HG02763 (cell line): ENCODE results near the gene ZNF574.

Source experiments
- ATAC-seq: cut with Tn5 transposase; IDR thresholded peaks from one replicate; pipeline ENCODE4 v1.9.1; 2021; ENCODE audit warnings: mild to moderate bottlenecking, moderate library complexity; ENCODE audit not compliant: unreplicated experiment

Gene ZNF574

GRCh38 chr19:42053037-42053935 lies 22.7 kb upstream of the ZNF574 start:
- ATAC-seq, result no peak

- ATAC-seq, result no peak
Measured at GRCh38 chr19:42054205-42054604, 21.8 kb upstream of the ZNF574 start.

DNA sequence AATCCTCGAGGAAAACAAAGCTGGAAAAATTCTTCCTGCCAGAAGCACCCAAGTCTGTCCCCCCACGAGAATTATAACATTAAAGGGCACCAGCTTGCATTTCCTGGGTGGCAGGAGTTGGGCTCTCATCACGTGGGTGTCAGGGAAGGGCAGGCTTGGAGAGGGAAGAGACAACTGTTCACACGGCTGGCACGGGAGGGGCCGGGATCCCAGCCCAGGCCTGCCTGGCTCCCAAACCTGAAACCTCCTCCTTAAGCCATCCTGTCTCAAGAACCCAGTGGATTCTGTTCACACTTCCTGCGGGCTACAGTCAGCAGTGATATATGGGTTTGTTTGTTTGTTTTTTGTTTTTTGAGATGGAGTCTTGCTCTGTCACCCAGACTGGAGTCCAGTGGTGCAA lies 18.1 kb upstream of the ZNF574 start:
- no peak for ATAC-seq

DNA sequence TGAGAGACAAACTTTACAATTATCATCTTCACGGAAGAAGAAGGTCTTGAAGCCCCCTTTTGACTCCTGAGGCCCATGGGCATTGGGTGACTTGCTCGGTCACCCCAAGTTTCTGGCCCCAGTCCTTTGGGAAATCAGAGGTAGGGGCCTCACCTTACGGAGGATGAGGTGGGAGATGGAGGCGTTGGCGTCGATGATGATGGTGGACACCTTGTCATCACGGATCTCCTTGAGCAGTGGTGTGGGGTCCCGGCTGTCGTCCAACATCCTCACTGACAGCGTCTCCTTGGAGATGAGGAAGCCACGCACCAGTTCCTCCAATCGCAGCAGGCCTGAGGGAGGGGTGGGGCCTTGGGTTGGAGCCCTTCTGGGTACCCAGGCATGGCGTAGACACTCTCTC lies 16.8 kb upstream of the ZNF574 start:
- no peak for ATAC-seq

DNA sequence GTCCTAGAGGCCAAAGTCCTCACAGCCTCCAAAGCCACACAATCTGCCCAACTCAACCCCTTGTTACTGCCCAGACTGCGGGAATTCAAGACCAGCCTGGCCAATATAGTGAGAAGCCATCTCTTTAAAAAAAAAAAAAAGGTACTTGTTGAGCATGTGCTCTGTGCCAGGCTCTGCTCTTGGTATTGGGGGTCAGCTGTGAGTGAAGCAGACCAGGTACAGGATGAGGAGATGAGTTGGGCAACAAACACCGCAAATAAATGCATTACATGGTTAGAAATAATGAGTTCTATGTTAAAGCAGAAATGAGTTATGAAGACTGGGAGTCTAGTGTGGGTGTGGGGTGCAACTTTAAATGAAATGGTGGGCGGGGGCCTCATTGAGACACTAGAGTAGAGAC lies 15.8 kb upstream of the ZNF574 start:
- no peak for ATAC-seq

GRCh38 chr19:42062381-42062780 lies 13.6 kb upstream of the ZNF574 start:
- ATAC-seq, result no peak

GRCh38 chr19:42064432-42064831 lies 11.5 kb upstream of the ZNF574 start:
- ATAC-seq, result no peak

DNA sequence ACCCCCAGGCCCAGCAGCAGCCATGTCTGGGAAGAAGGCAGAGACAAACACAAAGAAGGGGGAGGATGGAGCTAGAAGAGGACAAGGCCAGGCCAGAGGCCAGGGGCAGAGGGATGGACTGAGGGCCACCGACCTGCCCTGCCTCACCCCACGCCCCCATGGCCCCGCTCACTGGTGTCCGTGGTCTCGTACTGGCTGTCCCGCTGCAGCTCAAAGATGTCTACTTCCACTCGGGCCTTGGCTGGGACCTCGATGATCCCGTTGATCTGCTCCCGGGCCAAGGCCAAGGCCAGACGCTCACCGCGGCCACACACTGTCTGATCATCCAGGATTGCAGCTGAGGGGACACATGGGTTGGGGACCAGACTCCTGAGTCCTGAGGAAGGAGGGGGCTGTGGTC lies 10.9 kb upstream of the ZNF574 start:
- no peak for ATAC-seq

DNA sequence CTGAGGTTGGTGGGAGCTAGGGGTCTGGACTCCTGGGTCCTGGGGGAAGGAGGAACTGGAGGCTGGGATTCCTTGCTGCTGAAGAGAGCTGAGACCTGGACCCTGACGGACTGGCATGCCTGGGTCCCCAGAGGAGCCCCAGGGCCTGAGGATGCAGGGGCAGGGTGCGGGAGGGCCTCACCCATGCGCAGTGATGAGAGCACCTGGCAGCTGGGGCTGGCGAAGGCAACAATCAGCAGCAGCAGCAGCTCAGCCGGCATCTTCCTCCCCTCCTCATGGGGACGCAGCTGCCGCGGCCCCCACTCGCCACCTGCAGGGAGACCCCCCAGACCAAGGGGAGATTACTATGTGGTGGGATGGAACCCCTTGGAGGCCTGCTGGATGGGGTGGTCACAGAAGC lies 10.5 kb upstream of the ZNF574 start:
- no peak for ATAC-seq

GRCh38 chr19:42066075-42066754 lies 9.8 kb upstream of the ZNF574 start:
- no peak for ATAC-seq

GRCh38 chr19:42067315-42067888 lies 8.6 kb upstream of the ZNF574 start:
- no peak for ATAC-seq

GRCh38 chr19:42068361-42068755 lies 7.6 kb upstream of the ZNF574 start:
- ATAC-seq, result no peak

DNA sequence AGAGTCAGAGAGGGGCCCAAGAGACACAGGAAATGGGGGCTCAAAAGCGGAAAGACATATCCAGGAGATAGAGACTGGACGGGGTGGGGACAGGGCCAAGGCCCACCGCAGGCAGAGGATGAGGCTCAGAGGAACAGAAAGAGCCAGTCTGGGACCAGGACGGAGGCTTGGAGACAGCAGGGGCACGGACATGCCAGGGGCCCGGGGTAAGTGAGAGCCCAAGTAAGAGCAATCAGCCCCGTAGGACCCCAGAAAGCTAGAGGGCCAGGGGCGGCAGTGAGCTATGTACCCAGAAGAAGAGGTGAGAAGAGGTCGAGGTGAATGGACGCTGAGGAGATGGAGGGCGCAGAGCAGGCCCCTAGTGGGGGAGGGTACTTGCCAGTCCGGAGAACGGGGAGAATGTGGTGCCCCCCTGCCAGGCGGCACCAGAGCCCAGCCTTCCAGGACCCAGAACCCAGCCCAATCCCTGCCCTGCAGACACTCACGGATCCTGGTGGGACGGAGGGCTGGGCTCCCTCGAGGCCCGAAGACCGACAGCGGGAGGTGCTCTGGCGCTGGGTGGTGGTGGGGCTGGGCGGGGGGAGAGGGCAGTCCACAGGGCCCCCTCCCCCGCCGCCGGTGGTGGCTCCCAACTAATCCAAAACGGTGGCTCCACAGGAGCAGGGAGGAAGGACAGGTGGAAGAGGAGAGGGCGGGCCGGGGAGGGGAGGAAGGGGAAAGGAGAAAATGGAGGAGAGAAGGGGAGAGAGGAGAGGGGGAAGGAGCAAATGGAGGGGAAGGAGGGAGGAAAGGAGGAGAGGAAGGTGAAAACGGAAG lies 7.0 kb upstream of the ZNF574 start:
- no peak for ATAC-seq

- ATAC-seq, result no peak
Measured at GRCh38 chr19:42069619-42070351, 6.2 kb upstream of the ZNF574 start, which contains the start of gene GRIK5. Gene GRIK5 (minus strand): TSS chr19:42070206. CDS start chr19:42065770, 4,436 bp downstream.

GRCh38 chr19:42071247-42071646 lies 4.7 kb upstream of the ZNF574 start:
- ATAC-seq, result no peak

DNA sequence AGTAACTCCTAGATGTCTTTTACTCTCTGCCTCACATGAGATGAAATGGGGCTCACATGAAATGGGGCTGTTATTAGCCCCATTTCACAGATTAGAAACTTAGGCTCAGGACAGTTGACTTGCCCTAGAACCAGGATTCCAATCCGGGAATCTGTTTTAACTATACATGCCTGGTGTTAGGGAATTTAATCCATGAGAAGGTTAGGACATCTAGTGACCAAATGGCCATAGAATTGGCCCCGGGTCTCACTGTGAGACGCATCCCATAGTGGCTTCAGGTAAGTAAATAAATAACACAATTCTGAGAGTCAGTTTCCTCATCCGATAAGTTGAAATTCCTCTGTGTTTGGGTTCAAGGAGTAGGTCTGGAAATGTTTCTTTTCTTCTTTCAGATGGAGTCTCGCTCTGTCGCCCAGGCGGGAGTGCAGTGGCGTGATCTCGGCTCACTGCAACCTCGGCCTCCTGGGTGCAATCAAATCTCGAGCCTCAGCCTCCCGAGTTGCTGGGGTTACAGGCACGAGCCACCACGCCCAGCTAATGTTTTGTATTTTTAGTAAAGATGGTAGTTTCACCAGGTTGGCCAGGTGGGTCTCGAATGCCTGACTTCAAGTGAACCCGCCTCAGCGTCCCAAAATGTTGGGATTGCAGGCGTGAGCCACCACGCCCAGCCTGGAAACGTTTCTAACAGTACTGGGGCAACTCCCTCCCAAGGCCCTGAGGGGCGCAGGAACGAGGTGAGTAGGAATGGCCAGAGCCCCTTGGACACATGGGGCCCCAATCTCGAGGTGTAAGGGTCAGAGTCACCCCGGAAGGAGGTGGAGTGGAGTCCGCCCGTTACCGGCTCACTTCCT lies 1.2 kb upstream of the ZNF574 start:
- no peak for ATAC-seq

- ATAC-seq, result no peak
Measured at GRCh38 chr19:42075364-42075615, 676 bp upstream of the ZNF574 start.

GRCh38 chr19:42076380-42076944 lies 496 bp downstream of the ZNF574 start:
- no peak for ATAC-seq

GRCh38 chr19:42078058-42078457 lies 2.1 kb downstream of the ZNF574 start:
- ATAC-seq, result no peak
